Skin epidermis (tissue), 12 donors: Measurements from ENCODE around the gene CNOT6.
"Not testable (repeated sequence)": the region's sequence is repeated elsewhere in the genome, so short reads cannot be mapped to it uniquely, and the experiment has no call there.

Experiments
- H3K27ac ChIP-seq, 21 experiments: fragments of 200-600 bp; sonication (generic) in 11 of 21; one replicate each; pipeline ENCODE4 v1.5.0; 2020; ENCODE audit warnings: mild to moderate bottlenecking in 3 of 21, inconsistent platforms in 2 of 21, moderate library complexity in 2 of 21
- H3K4me3 ChIP-seq, 7 experiments: fragments of 200-600 bp; sonication (generic) in 2 of 7; one replicate each; pipeline ENCODE4 v1.5.0; 2020; ENCODE audit warnings: inconsistent platforms in 2 of 7, mild to moderate bottlenecking in 2 of 7, moderate library complexity in 1 of 7

CNOT6 gene

DNA sequence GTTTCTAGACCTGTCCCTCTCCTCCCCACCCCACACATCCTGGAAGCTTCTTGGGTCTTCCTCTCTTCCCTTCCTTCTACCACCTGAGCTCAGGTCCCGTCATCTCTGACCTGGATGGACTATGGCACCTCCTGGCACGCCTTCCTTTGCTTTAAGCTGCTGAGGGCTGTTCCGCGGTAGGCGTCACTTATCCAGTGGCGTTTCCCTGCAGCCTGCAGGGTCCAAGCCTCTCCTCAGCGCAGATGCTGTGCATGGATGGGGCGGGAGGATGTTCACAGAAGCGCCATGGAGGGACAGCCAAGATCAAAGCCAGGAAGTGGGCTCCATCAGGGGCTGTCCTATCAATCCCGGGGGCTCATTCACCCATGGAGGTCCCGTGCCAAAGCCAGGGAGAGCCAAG, 23.8 kb upstream of the CNOT6 start:
- Histone ChIP-seq H3K27ac (no peak overlapping the region), H3K4me3 (no peak overlapping the region)

DNA sequence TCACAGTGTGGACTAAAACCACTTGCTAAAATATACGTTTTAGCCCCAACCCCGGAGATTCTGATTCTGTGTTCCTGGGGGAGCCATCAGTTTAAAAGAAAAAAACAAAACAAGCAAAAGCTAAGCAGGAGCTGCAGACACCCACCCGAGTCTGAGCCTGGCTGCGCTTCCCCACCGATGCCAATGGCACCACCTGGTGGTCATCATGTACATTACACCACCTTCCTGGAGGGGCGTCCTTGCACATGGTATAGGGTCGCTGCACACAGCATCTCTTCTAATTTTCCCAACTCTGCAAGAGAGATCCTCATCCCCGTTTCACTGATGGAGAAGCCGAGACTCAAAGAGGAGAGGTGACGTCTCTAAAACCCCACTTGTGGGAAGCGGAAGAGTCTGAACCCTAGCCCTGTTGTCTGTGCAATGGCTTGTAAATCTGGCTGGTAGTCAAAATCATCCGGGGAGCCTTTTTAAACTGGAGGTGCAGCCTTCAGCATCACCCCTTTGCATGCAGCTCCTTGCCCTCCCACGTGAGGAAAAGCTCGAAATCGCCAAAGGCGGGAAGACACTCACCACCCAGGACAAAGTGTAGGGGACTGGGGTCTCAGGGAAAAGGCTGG, 23.1 kb upstream of the CNOT6 start:
- Histone ChIP-seq H3K4me3 (no peak overlapping the region), H3K27ac (no peak overlapping the region)

DNA sequence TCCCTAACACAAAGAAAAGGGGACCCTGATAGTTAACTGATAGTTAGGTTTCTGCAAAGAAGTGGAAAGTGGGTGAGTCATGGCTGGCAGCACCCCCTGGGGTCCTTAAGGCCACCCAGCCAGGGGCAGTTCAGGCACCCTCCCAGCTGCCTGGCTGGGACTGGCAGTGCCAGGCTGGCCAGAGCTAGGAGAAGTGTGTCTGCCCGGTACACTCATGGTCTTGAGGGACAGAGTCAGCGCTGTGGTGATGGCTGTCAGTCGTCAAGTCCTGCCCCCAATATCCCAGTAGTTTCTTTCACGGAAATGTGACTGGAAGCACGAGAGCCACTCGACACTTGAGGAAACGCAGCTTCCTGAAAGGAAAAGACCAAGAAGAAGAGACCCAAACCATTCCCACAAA, 22.3 kb upstream of the CNOT6 start:
- no peak overlapping the region for H3K27ac ChIP-seq
- no peak overlapping the region for H3K4me3 ChIP-seq

DNA sequence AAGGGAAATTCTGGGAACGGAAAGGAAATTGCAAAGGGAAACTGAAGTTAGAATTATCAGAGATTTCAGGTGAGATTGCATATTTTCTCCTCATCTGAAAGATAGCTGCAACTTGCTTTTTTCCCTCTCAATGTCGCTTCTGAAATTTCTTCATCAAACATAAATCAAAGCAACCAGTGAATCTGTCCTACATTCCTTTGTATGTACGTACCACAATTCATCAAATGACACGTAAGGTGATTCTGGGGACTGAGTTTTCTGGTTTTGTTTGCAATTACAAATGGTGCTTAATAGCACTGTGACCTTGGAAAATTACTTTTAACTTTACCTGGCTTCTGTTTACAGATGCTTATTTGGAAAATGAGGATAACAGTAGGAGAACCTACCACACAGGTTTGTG, 21.9 kb upstream of the CNOT6 start:
- Histone ChIP-seq H3K4me3 (no peak overlapping the region), H3K27ac (no peak overlapping the region)

DNA sequence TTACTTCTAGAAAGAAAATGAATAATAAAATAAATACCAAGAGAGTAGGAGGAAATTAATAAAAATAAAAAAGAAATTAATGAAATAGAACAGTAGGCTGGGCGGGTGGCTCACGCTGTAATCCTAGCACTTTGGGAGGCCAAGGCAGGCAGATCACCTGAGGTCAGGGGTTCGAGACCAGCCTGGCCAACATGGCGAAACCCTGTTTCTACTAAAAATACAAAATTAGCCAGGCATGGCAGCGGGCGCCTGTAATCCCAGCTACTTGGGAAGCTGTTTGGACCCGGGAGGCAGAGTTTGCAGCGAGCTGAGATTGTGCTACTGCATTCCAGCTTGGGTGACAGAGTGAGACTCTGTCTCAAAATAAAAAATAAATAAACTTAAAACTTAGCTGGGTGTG, 20.8 kb upstream of the CNOT6 start:
- H3K27ac ChIP-seq, H3K4me3 ChIP-seq: not testable (repeated sequence)

DNA sequence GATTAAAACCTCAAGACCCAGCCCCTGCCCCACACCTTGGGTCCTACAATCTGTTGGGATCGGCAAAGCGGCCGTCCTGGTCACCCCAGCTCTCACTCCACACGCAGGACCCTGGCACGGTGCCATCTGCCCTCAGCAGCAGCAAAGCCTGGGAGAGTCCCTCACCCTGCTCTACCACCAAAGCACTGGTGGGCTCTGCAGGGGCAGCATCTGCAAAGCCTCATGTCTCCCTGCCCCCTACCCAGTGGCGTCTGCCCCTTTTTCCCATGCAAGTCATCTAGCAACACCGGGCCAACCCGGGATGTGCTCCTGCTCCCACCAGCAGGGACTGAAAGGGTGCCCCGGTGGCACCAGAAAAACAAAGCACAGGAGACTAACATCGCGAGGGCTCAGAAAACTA, 19.6 kb upstream of the CNOT6 start:
- Histone ChIP-seq H3K27ac (no peak overlapping the region), H3K4me3 (no peak overlapping the region)

DNA sequence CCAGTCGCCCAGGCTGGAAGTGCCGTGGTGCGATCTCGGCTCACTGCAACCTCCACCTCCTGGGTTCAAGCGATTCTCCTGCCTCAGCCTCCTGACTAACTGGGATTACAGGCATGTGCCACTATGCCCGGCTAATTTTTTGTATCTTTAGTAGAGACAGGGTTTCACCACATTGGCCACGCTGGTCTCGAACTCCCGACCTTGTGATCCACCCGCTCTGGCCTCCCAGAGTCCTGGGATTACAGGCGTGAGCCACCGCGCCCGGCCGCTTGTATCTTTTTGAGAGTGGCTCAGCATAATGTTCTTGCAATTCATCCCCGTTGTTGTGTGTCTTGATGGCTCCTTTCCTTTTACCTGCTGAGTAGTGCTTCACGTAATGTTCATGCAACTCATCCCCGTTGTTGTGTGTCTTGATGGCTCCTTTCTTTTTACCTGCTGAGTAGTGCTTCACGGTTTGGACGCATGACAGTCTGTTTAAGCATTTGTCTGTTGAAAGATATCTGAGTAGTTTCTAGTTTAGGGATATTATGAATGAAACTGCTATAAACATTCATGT, 18.1 kb upstream of the CNOT6 start:
- not testable (repeated sequence) for H3K27ac ChIP-seq, H3K4me3 ChIP-seq

DNA sequence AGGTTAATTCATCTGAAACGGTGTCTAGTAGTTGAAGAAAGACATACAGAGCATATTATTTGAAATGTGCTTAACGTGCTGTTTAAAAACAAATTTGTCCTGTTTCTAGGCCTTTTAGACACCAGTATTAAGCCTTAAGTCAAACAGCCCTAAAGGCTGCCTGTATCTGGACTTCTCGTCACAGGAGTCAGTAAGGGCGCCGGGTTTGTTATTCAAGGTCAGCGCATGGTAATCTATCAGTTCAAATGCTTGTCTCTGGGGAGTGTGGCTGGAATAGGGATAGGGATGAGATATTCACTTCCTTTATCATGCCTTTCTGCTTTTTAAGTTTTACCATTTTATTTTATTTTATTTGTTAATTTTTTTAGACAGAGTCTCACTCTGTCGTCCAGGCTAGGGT, 9.4 kb upstream of the CNOT6 start:
- peak overlapping the region in 3 of 21 experiments; percentile 18 to 52 (median 38) for H3K27ac ChIP-seq

DNA sequence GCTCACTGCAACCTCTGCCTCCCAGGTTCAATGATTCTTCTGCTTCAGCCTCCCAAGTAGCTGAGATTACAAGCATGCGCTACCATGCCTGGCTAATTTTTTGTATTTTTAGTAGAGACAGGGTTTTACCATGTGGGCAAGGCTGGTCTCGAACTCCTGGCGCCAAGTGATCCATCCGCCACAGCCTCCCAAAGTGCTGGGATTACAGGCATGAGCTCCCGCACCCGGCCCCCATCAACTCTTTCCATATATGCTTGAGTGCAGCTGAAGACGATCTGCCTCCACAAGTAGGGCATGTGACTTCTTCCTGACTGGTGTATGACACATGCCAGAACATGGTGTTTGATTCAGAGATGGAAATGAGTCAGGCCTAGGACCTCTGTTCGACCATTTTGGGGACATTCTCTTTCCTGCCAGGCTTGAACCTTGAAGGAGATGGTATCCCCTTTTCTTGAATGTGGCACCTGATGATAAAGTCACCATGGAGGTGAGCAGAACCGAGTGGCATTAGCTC, 7.5 kb upstream of the CNOT6 start:
- no peak overlapping the region for H3K27ac ChIP-seq

More for the DNA sequence above, 9.4 kb upstream of the CNOT6 start:
- H3K4me3 ChIP-seq, result no peak overlapping the region

DNA sequence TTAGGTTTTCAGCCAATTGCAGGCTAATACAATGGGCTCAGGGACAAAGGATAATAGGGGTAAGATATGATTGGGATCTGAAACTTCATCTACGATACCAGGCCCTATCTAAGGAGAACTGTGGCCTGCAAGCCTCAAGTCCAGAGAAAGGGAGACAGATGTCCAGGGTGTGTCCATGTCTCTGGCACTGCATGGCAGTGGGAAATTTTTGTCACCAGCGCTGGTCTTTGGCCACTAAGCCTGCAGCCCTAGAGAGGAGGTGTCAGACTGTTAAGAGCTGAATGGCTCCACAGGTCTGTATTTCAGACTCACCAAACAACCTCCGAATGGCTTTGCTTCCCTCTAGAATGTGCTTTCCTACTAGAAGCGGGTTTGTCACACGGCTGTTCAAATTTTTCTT, 6.6 kb upstream of the CNOT6 start:
- no peak overlapping the region for H3K27ac ChIP-seq
- H3K4me3 ChIP-seq, result no peak overlapping the region

More for the DNA sequence above, 7.5 kb upstream of the CNOT6 start:
- H3K4me3 ChIP-seq, result no peak overlapping the region

DNA sequence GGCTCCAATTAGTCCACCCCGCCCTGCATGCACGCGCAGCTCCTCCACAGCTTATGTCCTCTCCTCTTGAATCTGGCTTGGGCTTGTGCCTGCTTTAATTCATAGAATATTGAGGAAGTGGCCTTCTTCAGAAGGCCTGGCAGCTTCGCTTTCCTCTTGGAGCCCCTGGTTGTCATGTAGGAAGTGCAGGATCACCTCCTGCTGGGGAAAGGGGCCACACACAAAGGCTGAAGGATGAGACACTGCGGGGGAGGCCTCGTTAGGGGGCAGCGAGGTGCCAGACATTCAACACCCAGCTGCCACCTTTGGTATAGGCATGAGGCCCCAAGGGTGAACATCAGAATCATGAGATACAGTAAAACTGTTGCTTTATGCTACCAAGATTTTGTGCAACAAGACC, 2.7 kb upstream of the CNOT6 start:
- H3K27ac ChIP-seq, result no peak overlapping the region

DNA sequence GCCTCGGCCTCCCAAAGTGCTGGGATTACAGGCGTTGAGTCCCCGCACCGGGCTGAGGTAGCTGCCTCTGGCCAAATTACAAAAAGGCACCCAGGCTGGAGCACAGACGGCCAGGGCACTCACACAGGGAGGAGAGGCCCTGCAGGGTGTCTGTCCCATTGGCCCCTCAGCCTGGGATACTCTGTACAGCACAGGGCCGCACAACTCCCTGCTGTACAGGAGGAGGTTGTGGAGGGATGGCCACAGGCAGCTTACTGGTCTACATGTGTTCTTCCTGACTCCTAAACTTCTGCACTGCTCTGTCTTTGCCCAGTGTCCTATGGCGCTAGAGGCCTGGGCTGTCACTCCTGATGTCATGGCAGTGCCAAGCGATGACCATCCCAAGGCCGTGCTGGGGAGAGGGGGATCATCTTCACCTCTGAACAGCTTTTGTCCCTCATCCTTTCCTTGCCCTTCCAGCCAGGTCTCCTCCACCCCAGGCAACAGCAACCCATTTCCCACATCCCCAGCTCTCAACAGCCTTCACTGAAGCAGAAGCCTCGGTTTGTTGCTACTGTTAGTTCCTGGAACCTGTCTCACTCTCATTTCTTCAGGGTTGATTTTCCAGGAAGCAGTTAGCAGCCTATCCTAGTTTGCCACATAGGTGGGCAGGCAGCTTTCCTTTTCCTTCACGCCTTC, 1.8 kb upstream of the CNOT6 start:
- H3K4me3 ChIP-seq, result no peak overlapping the region
- H3K27ac ChIP-seq, result no peak overlapping the region

More for the DNA sequence above, 2.7 kb upstream of the CNOT6 start:
- H3K4me3 ChIP-seq, result no peak overlapping the region

DNA sequence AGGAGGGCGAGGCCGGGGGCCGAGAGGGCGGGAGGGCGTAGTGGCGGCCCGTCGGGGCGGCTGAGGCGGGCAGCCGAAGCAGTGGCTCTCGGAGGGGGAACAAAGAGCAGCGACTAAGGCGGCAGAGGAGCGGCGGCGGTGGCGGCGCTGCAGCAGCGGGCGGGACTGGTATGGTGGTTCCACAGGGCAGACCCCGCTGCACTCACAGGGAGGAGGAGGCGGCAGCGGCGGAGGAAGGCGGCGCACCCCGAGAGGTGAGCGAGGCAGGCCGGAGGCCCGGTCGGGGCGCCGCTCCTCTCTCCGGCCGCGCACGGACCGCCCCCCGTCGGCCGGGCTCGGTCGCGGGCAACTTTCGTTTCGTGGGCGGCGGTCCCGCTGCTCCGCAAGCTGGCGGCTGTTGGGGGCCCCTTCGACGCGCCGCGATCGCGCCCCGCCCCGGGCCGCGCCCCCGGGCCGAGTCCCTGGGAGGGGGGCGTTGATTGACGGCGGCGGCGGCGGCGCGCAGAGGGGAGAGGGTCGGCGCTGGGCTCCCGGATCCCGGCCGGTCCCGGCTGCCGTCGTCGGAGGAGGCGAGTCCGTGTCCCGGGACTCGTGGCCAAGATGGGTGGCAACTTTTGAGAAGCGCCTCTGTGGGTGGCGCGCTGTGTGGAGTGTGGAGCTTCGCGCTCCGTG, 467 bp downstream of the CNOT6 start:
- H3K4me3 ChIP-seq, result peak overlapping the region; percentile 88 to 100 (median 98)
- peak overlapping the region; percentile 86 to 98 (median 95) for H3K27ac ChIP-seq

DNA sequence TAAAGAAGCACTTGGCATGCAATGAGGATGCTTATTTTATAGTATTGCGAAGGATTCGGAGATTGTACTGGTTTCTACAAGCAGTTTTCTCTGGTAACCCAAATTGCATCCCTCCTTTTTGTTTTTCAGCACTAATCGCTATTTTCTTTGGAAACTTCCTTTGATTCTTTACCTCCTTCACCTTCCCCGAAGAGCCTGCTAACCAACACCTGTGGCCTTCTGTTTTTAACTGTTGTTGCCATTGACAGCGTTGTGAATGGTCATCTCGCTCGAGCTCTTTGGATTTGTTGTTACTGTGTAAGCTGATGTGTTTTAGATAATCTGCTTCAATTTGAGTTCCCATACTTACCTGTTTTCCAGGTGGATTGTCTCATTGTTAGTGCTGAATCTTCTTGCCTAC, 1.1 kb downstream of the CNOT6 start:
- H3K27ac ChIP-seq, result peak overlapping the region in 19 of 21 experiments; percentile 86 to 98 (median 95)
- H3K4me3 ChIP-seq, result peak overlapping the region; percentile 88 to 100 (median 98)

DNA sequence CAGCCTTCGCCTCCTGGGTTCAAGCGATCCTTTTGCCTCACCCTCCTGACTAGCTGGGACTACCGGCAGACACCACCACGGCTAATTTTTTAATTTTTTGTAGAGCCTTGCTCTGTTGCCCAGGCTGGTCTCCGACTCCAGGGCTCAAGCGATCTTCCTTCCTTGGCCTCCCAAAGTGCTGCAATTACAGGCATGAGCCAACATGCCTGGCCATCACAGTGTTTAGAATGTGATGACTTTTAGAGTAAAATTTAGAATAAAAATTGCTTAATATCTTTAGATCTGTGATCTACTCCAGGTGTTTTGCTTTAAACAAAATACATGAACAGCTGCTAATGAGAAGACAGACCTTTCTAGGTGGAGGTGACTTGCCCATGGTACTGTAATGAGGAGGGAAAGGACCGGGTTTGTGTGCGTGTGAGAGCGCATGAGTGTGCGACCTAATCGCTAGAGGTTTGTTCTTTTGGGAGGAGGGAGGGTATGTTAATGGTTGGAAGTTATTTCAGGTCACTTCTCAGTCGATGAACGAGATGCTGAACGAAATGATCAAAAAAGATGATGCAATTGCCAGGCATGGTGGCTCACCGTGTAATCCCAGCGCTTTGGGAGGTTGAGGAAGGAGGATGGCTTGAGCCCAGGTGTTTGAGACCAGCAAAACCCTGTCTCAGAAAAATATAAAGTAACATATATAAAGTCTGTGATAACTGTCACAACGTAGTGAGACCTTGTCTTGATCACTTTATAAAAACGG, 2.0 kb downstream of the CNOT6 start:
- Histone ChIP-seq H3K27ac (peak overlapping the region in 1 of 21 experiments; percentile 18), H3K4me3 (peak overlapping the region in 4 of 7 experiments; percentile 96 to 100 (median 99))

DNA sequence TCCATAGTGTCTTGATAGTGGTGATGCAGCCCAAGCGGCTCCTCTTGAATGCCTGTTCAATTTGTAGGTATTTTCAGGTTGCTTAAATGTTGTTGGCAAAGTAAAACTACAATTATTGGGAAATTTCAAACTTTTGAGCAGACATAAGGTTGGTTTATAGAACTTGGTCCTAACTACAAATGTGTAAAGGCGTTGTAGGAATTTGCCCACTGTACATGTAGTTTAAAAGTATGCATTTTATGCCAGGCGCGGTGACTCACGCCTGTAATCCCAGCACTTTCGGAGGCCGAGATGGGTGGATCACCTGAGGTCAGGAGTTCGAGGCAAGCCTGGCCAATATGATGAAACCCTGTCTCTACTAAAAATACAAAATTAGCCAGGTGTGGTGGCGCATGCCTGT, 2.6 kb downstream of the CNOT6 start:
- not testable (repeated sequence) for H3K27ac ChIP-seq, H3K4me3 ChIP-seq

DNA sequence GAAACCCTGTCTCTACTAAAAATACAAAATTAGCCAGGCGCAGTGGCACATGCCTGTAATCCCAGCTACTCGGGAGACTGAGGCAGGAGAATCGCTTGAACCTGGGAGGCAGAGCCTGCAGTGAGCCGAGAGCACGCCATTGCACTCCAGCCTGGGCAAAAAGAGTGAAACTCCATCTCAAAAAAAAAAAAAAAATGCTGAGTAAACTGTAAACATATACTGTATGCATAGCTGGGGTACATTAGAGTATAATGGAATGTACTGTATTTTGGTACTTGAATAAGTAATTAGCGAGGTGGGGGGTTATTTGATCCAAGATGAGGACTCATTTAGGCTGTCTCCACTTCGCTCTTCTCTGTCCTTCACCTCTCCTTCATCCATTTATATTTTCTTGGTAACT, 3.7 kb downstream of the CNOT6 start:
- not testable (repeated sequence) for H3K4me3 ChIP-seq, H3K27ac ChIP-seq

DNA sequence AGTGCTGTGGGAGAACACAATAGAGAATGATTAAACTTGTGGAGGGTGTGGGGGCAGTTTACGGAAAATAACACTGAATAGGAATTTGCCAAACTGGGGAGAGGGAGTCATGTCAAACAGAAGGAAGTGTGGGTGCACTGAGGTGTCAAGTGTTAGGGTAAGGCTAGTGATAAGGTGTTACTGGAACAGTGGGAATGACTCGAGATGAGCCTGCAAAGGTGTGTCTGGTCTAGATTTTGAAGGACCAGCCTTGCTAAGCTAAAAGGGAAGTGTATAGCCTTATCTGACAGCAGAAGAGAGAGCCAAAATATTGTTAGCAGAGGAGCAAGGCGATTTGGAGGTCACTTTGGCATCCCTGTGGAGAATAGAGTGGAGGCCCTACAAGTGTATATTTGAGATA, 4.2 kb downstream of the CNOT6 start:
- Histone ChIP-seq H3K27ac (no peak overlapping the region), H3K4me3 (no peak overlapping the region)

DNA sequence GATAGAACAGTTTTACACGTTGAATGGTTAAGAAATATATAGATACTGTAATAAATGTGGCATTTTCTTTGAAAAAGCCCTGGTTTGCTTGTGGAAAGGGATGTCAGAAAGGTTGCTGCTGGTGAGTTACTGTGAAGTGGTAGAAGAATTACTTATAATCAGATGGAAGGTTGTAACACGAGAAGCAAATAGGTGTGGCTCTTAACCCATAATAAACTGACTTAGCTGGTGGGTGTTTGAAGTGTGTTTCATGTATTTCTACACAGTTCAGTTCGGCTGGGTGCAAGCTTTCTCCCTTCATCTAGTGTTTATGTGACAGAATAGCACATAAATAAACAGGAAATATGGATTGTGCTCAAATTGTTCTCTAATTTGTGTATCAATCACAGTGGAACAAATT, 5.5 kb downstream of the CNOT6 start:
- H3K4me3 ChIP-seq, result no peak overlapping the region
- no peak overlapping the region for H3K27ac ChIP-seq

DNA sequence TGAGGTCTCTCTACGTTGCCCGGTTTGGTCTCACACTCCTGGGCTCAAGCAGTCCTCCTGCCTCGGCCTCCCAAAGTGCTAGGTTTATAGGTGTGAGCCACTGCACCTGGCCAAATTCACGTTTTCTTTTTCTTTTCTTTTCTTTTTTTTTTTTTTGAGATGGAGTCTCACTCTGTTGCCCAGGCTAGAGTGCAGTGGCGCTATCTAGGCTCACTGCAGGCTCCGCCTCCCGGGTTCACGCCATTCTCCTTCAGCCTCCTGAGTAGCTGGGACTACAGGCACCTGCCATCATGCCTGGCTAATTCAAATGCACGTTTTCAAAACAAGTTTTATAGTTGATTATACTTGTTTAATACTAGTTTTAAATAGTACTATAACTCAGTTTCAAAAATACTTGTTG, 6.1 kb downstream of the CNOT6 start:
- not testable (repeated sequence) for H3K27ac ChIP-seq, H3K4me3 ChIP-seq
